HepG2 (cell line): ENCODE measurements around the gene PXDC1. TPM values are rescaled to one million over a fixed set of nuclear protein-coding genes. Genes with fewer than 3 reads are reported as not detected.

Experiments used
- ATAC-seq: fragments of 200-7000 bp; cut with Tn5 transposase; 3 replicates; pipeline ENCODE4 v1.9.1; 2020; ENCODE audit warnings: mild to moderate bottlenecking, moderate library complexity
- BruUV-seq: library from RNA; stranded (reverse); fragments of 400-500 nt; replicated peaks from 2 replicates; lab custom pipeline; 2021; lab: Mats Ljungman, UMichigan
- CTCF ChIA-PET: fragments of 300-600 bp; formaldehyde crosslinking; extraction: SDS; loops from one replicate; lab custom pipeline; 2021; ENCODE audit warnings: low total read pairs, inconsistent platforms, low intra/inter-chr PET ratio; lab: Yijun Ruan, JAX
- POLR2A ChIA-PET: fragments of 350-600 bp; sonication (Branson Sonifier 250); formaldehyde crosslinking; loops from one replicate; lab custom pipeline; 2020; ENCODE audit warnings: antibody characterized with exemption, inconsistent platforms; lab: Yijun Ruan, JAX
- DNase-seq: peaks from one replicate; pipeline ENCODE4 v3.0.0-alpha.2; 2015; ENCODE audit warnings: low spot score
- FAIRE-seq: peaks from 3 replicates; lab custom pipeline; 2011; peaks lifted over from hg19 to GRCh38; lab: Jason Lieb, UNC
- H2AFZ ChIP-seq: one replicate; pipeline ENCODE4 v1.6.1; 2011; ENCODE audit warnings: low read length, inconsistent platforms
- H3K27ac ChIP-seq: fragments of 300-600 bp; 3 replicates; pipeline ENCODE4 v1.8.0; 2011; ENCODE audit warnings: mixed run types, mild to moderate bottlenecking, mixed read lengths, low read length, inconsistent platforms; ENCODE audit not compliant: insufficient read depth; ENCODE audit errors: extremely low read length
- H3K27me3 ChIP-seq, 2 experiments: fragments of 200-600 bp in 1 of 2; 2 replicates in 1 of 2; 3 replicates in 1 of 2; pipeline versions ENCODE4 v1.6.0 to v1.8.0; 2011; ENCODE audit warnings: low read length in 2 of 2, mild to moderate bottlenecking in 2 of 2, moderate library complexity in 2 of 2, inconsistent platforms in 1 of 2; ENCODE audit not compliant: insufficient read depth in 2 of 2, control insufficient read depth in 1 of 2
- H3K36me3 ChIP-seq, 2 experiments: fragments of 200-600 bp in 1 of 2; replicated peaks in 1 of 2; 2 replicates in 1 of 2; 3 replicates in 1 of 2; pipeline versions ENCODE4 v1.5.1 to v1.8.0; 2011; ENCODE audit warnings: low read length in 2 of 2, inconsistent platforms in 1 of 2; ENCODE audit not compliant: insufficient read depth in 2 of 2, control insufficient read depth in 1 of 2
- H3K4me1 ChIP-seq: 2 replicates; pipeline ENCODE4 v1.5.1; 2012; ENCODE audit warnings: low read length, inconsistent platforms; ENCODE audit not compliant: insufficient read depth
- H3K4me2 ChIP-seq: 2 replicates; pipeline ENCODE4 v1.6.0; 2011; ENCODE audit warnings: low read depth, low read length, inconsistent platforms
- H3K4me3 ChIP-seq, 3 experiments: fragments of 200-600 bp in 1 of 3; sonication (generic), shearing (Covaris generic) in 1 of 3; replicated peaks in 1 of 3; 2 replicates each; pipeline ENCODE4 v1.5.1; 2011 to 2016; ENCODE audit warnings: low read length in 3 of 3, inconsistent platforms in 2 of 3, low read depth in 2 of 3, mild to moderate bottlenecking in 2 of 3, control low read depth in 1 of 3, mixed read lengths in 1 of 3; ENCODE audit not compliant: insufficient read depth in 1 of 3
- H3K79me2 ChIP-seq: one replicate; pipeline ENCODE4 v1.6.1; 2011; ENCODE audit warnings: low read length, inconsistent platforms; ENCODE audit not compliant: insufficient read depth
- H3K9ac ChIP-seq: 2 replicates; pipeline ENCODE4 v1.6.0; 2011; ENCODE audit warnings: mild to moderate bottlenecking, low read depth, low read length, inconsistent platforms; ENCODE audit not compliant: insufficient read depth
- H3K9me3 ChIP-seq: 2 replicates; pipeline ENCODE4 v1.5.1; 2012; ENCODE audit warnings: mild to moderate bottlenecking, low read length
- H4K20me1 ChIP-seq: 2 replicates; pipeline ENCODE4 v1.6.0; 2011; ENCODE audit warnings: inconsistent platforms, mild to moderate bottlenecking, low read length, moderate library complexity; ENCODE audit not compliant: insufficient read depth
- EP300 ChIP-seq, 3 experiments: sonication (generic) in 1 of 3; formaldehyde crosslinking in 1 of 3; IDR thresholded peaks; 2 replicates each; pipeline versions ENCODE4 v1.5.1 to v1.6.1; 2011 to 2020; ENCODE audit warnings: low read depth in 2 of 3, low read length in 2 of 3, borderline replicate concordance in 1 of 3, improper control_type of control experiment in 1 of 3, mild to moderate bottlenecking in 1 of 3, missing genetic modification reagents in 1 of 3, moderate library complexity in 1 of 3
- FOXK2 ChIP-seq: fragments of 450-650 bp; IDR thresholded peaks from 2 replicates; pipeline ENCODE4 v1.6.1; 2016
- HNF4A ChIP-seq: sonication (generic); formaldehyde crosslinking; IDR thresholded peaks from 2 replicates; pipeline ENCODE4 v1.4.0; 2020; ENCODE audit warnings: missing genetic modification reagents
- MLLT10 ChIP-seq: sonication (generic); formaldehyde crosslinking; IDR thresholded peaks from 2 replicates; pipeline ENCODE4 v1.4.0; 2020; ENCODE audit warnings: missing genetic modification reagents
- NFE2 ChIP-seq: sonication (generic); formaldehyde crosslinking; IDR thresholded peaks from 2 replicates; pipeline ENCODE4 v1.4.0; 2020; ENCODE audit warnings: missing genetic modification reagents
- TBX3 ChIP-seq: fragments of 450-650 bp; IDR thresholded peaks from 2 replicates; pipeline ENCODE4 v1.6.1; 2017; ENCODE audit warnings: antibody characterized with exemption, mild to moderate bottlenecking, inconsistent platforms, borderline replicate concordance
- U2AF1 ChIP-seq: fragments of 200-400 bp; formaldehyde crosslinking; optimal IDR thresholded peaks from 2 replicates; pipeline ENCODE3; 2017; ENCODE audit warnings: mild to moderate bottlenecking, low read depth, low read length
- ZNF567 ChIP-seq: sonication (generic); formaldehyde crosslinking; IDR thresholded peaks from 2 replicates; pipeline ENCODE4 v1.8.1; 2023; ENCODE audit warnings: mild to moderate bottlenecking, missing genetic modification reagents, borderline replicate concordance
- ZNF614 ChIP-seq: IDR thresholded peaks from 2 replicates; pipeline ENCODE4 v1.6.1; 2018; ENCODE audit warnings: missing biosample characterization, missing genetic modification reagents, inconsistent platforms, borderline replicate concordance
- ZNF761 ChIP-seq: sonication (generic); formaldehyde crosslinking; conservative IDR thresholded peaks from 2 replicates; pipeline ENCODE4 v1.4.0; 2020; ENCODE audit warnings: mild to moderate bottlenecking, missing genetic modification reagents
- WGBS: methylation state at CpG from one replicate; pipeline ENCODE4 v1.1.6; 2017; ENCODE audit warnings: low lambda C conversion rate; 5-methylcytosine and 5-hydroxymethylcytosine counted together
- in situ Hi-C: cut with HindIII; loops from 2 replicates; pipeline ENCODE4 v1.10.0; 2017; ENCODE audit warnings: low pct_unique_long_range_greater_than_20kb; ENCODE audit not compliant: extremely low pct_ligation_motif_present
- intact Hi-C: fragments of 100-400 bp; cut with micrococcal nuclease; formaldehyde crosslinking; loops from one replicate; pipeline ENCODE4 v1.10.0; 2022; ENCODE audit not compliant: unreplicated experiment
- polyA plus RNA-seq, 8 experiments: library from polyadenylated mRNA; depleted of rRNA in 3 of 8; stranded (reverse) in 7 of 8; unstranded in 1 of 8; fragments of >200 nt; fragmentation: Illumina TruSeq in 4 of 8; extraction: Trizol in 4 of 8; gene quantifications; 2 replicates each; pipeline versions ENCODE4 v1.2.1 to v1.2.3, GENCODE V29; 2011 to 2016; ENCODE audit warnings: low read depth in 4 of 8, missing spikeins in 1 of 8, mixed read lengths in 1 of 8; ENCODE audit not compliant: insufficient read depth in 1 of 8
- total RNA-seq, 5 experiments: library from RNA; depleted of rRNA; stranded (reverse); fragments of >200 nt; fragmentation: Illumina TruSeq; extraction: Trizol; gene quantifications; 2 replicates each; pipeline ENCODE4 v1.2.3, GENCODE V29; 2016; ENCODE audit warnings: low read depth in 1 of 5
- TF ChIP-seq, protein P1 (sequence below): IDR thresholded peaks from 2 replicates; pipeline ENCODE4 v1.6.1; 2016; ENCODE audit warnings: missing compliant biosample characterization, missing genetic modification reagents, borderline replicate concordance
- TF ChIP-seq, protein P2 (sequence below): IDR thresholded peaks from 2 replicates; pipeline ENCODE4 v1.6.1; 2012; ENCODE audit warnings: low read depth, low read length, improper control_type of control experiment
- TF ChIP-seq, protein P3 (sequence below): sonication (generic); formaldehyde crosslinking; IDR thresholded peaks from 2 replicates; pipeline ENCODE4 v1.4.0; 2020; ENCODE audit warnings: missing genetic modification reagents
- TF ChIP-seq, protein P4 (sequence below): sonication (generic); formaldehyde crosslinking; conservative IDR thresholded peaks from 2 replicates; pipeline ENCODE4 v1.4.0; 2020; ENCODE audit warnings: missing genetic modification reagents

The PXDC1 gene
- total and polyA plus RNA-seq, 2 of the 13 experiments (the other 11 are each of a cell fraction or from before 2014, with no cell fraction given): 32.4 to 34.7 TPM

DNA sequence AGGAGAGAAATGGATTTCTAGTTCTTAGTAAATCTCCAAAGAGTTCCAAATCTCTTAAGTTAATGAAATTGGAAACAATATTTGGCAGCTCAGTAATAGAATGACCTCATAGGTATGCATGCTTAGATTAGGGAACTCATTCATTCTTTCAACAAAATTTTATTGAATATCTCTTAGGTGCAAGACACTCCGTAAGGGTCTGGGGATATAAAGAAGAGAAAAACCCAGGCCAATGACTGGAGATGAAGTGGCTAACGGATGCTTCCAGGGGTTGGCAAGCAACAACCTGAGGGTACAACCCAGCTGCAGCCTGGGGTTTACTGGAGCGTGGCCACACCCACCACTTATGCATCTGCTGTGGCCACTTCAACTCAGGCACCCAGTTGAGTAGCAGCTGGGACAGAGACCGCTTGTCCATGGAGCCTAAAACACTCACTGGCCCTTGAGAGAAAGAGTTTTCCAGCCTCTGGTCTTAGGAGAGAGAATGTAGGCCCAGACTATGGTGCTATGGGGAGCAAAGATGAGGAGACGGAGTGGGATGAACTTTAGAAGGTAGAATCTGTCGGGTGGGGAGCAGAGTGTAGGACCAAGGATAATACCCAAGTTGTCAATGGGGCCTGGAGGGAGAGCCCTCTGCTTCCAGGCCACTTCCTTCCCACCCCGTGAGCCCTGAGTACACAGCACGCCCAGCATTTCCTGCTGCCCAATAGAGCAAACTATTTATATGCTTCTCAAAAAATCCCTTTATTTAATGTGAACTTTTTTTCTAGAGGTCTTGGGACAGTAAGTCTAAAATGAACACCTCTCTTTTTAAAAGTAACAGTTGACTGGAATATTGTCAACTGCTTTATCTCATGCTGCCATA is 46.8 kb upstream of the PXDC1 start (continued):
- TF ChIP-seq, protein P1, sequence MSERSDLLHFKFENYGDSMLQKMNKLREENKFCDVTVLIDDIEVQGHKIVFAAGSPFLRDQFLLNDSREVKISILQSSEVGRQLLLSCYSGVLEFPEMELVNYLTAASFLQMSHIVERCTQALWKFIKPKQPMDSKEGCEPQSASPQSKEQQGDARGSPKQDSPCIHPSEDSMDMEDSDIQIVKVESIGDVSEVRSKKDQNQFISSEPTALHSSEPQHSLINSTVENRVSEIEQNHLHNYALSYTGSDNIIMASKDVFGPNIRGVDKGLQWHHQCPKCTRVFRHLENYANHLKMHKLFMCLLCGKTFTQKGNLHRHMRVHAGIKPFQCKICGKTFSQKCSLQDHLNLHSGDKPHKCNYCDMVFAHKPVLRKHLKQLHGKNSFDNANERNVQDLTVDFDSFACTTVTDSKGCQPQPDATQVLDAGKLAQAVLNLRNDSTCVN (CRISPR knock-in tag): 0 out of 2 replicates have a peak, but pooled peaks have one; percentile 38
- no peak for TF ChIP-seq NFE2 (CRISPR knock-in tag)

DNA sequence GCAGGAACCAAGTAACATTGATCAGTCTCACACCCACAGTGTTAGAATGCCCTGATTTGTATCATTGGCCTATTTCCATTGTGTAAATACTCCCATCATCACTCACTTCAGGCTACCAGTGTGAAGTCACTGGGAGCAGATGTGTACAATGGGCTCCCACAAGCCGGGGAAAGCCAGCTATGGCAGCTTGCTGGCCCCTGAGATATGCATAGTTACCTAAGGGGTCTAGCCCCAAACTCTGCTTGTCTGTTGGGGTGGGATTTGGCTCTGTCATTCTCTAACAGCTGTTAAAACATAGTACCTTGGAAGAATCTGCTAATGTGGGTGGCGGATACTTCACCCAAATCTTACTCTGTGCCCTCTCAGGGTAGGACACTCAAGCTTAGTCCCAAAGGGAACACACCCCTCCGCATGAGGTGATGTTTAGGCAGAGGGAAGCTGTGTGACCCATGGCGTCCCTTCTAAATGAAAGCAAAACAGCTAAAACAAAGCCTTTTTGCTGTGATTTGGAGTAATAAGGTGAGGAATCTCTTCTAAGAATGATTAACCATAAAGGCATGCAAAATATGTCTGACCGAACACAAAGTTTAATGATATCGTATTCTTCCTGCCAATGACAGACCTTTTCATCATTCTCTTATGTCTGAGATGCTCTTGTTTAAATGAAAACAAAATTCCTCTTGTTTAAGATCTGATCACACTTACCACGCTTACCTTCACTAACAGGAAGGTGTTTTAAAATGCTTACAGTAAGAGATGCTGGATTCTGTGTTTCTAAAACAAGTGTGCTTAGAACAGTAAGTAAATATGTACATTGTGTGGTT is 45.9 kb upstream of the PXDC1 start:
- Histone ChIP-seq H3K79me2 (no peaks in the 10 kb centered on the region), H4K20me1 (no peaks in the 10 kb centered on the region), H3K36me3 (no peaks in the 10 kb centered on the region), H3K9me3 (no peaks in the 10 kb centered on the region), H3K4me3 (peak overlapping the region; percentile 4 to 25 (median 17); a peak in 5 of 6 replicates), H3K27ac (peak overlapping the region; percentile 83), H2AFZ (no peak overlapping the region), H3K9ac (peak overlapping the region; percentile 63), H3K4me2 (peak overlapping the region; percentile 67), H3K27me3 (no peaks in the 10 kb centered on the region), H3K4me1 (peaks cover 64% of the 10 kb centered on the region)
- FAIRE-seq: peak; percentile 57
- ChIA-PET CTCF (no interaction called here), POLR2A (interaction anchor here (0.7 to 3.4 kb wide), 21 partner anchors 9 to 640 kb away, joined by 3 to 67 read pairs (median 6); partner anchors contain the start of genes PXDC1 and TUBB2A)
- intact Hi-C loops: loop anchor here (1.0 kb wide), 1 partner anchor 8 kb away; no protein-coding TSS in a partner anchor
- ATAC-seq: peak; percentile 83
- 14% methylated on average over 7 of the region's 7 CpGs for WGBS
- TSS peak; percentile 98 for BruUV-seq
- in situ Hi-C loops: no loop called here
- peak; percentile 89 for DNase-seq
- TF ChIP-seq, protein P2, sequence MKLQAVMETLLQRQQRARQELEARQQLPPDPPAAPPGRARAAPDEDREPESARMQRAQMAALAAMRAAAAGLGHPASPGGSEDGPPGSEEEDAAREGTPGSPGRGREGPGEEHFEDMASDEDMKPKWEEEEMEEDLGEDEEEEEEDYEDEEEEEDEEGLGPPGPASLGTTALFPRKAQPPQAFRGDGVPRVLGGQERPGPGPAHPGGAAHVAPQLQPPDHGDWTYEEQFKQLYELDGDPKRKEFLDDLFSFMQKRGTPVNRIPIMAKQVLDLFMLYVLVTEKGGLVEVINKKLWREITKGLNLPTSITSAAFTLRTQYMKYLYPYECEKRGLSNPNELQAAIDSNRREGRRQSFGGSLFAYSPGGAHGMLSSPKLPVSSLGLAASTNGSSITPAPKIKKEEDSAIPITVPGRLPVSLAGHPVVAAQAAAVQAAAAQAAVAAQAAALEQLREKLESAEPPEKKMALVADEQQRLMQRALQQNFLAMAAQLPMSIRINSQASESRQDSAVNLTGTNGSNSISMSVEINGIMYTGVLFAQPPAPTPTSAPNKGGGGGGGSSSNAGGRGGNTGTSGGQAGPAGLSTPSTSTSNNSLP: peak; percentile 95
- TF ChIP-seq, protein P3, sequence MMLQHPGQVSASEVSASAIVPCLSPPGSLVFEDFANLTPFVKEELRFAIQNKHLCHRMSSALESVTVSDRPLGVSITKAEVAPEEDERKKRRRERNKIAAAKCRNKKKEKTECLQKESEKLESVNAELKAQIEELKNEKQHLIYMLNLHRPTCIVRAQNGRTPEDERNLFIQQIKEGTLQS (CRISPR knock-in tag): 0 out of 2 replicates have a peak, but pooled peaks have one; percentile 26
- TF ChIP-seq, protein P4, sequence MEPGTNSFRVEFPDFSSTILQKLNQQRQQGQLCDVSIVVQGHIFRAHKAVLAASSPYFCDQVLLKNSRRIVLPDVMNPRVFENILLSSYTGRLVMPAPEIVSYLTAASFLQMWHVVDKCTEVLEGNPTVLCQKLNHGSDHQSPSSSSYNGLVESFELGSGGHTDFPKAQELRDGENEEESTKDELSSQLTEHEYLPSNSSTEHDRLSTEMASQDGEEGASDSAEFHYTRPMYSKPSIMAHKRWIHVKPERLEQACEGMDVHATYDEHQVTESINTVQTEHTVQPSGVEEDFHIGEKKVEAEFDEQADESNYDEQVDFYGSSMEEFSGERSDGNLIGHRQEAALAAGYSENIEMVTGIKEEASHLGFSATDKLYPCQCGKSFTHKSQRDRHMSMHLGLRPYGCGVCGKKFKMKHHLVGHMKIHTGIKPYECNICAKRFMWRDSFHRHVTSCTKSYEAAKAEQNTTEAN (CRISPR knock-in tag): peak; percentile 93
- peak; percentile 57; a peak in 2 of 4 replicates for TF ChIP-seq EP300 (IDR thresholded peaks at IDR 0.05; ENCODE audit: low read depth in 2 of 2, low read length in 2 of 2)
- TF ChIP-seq EP300 (CRISPR knock-in tag; IDR thresholded peaks at IDR 0.05; ENCODE audit: borderline replicate concordance): peak; percentile 23; the same call in 1 of the 2 replicates
- TF ChIP-seq ZNF614 (CRISPR knock-in tag): peak; percentile 20; the same call in 1 of the 2 replicates
- peak; percentile 47; the same call in 1 of the 2 replicates for TF ChIP-seq TBX3
- TF ChIP-seq U2AF1: no peak
- TF ChIP-seq FOXK2: 0 out of 2 replicates have a peak, but pooled peaks have one; percentile 23
- TF ChIP-seq MLLT10 (CRISPR knock-in tag): no peak
- no peak; the same call in 1 of the 2 replicates for TF ChIP-seq ZNF567
- 0 out of 2 replicates have a peak, but pooled peaks have one; percentile 11 for TF ChIP-seq HNF4A
- 0 out of 2 replicates have a peak, but pooled peaks have one; percentile 22 for TF ChIP-seq ZNF761 (CRISPR knock-in tag)
